GM18517 (cell line): ENCODE results near the gene CPTP.

Experiments
- ATAC-seq: cut with Tn5 transposase; IDR thresholded peaks from one replicate; pipeline ENCODE4 v1.9.1; 2021; ENCODE audit warnings: mild to moderate bottlenecking, moderate library complexity; ENCODE audit not compliant: unreplicated experiment

Gene CPTP

GRCh38 chr1:1291548-1292441, 32.8 kb upstream of the CPTP start:
- ATAC-seq: no peak

- ATAC-seq: no peak
Measured at GRCh38 chr1:1292442-1292779, 32.2 kb upstream of the CPTP start.

- ATAC-seq: no peak
Measured at GRCh38 chr1:1292851-1293250, 31.8 kb upstream of the CPTP start.

GRCh38 chr1:1293263-1294249, 31.0 kb upstream of the CPTP start:
- ATAC-seq: no peak

GRCh38 chr1:1294250-1294890, 30.2 kb upstream of the CPTP start:
- no peak for ATAC-seq

DNA sequence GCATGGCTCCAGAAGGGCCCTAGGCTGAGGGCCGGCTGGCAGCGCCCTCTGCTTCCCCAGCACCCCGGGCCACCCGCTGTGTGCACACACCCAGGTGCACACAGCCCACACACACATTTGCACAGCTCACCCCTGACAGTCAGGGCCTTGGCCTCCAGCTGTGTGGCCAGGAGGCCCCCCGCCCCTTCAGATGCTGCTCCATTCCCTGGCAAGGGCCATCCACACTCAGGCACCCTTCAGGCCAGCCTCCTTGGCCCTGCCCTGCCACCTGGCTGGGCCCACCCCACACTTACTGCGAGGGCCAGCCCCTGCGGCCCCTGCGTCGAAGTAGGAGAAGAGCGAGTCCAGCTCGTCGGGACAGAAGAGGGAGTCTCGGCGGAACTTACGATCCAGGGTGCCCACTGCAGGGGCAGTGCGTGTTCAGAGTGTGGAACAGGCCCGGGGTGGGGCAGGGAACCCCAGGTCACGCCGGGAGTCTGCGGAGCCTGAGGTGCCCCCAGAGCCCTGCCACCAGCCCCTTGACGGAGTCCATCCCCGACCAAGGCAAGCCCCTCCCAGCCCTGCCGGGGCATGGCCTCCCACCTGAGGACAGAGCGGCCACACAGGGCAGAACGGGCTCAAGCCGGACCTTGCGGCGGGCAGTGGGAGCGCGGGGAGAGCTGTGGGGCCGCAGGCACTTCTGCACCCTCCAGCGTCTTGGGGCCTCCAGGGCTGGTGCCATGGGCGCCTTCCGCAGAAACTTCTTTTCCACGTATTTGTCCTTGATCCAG, 29.3 kb upstream of the CPTP start:
- no peak for ATAC-seq

DNA sequence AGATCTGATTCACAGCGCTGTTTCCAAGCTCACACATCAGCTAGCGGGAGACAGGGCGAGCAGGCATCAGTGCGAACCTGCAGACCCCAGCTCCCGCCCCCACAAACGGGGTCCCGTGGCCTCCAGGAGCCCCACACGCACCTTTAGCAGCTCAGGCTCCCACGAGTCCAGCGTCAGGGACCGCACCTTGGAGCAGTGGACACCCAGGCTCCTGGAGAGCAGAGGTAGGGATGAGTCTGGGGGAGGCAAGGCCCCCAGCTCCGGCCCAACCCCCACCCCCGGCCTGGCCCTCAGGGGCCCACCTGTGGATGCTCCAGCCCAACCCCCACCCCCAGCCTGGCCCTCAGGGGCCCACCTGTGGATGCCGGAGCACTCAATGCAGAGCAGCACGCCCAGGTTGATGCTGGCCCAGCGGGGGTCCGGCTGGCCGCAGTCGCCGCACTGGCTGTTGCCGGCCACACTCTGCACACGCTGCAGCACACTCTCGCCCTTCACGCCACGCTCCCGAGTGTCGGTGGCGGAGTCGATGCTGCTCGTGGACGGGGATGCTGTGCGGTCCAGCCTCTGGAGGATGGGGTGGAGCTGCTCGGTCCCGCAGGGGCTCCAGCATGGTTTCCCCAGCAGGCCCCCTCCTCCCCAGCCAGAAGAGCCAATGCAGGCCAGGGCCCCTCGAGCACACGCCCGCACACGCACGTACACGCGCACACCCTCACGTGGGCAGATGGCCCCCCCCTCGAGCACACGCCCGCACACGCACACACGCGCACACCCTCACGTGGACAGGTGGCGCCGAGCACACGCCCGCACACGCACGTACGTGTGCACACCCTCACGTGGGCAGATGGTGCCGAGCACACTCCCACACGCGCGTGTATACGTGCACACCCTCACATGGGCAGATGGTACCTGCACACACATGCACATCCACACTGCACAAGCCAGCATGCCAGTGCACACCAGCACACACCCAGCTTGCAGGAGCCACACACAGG, 28.2 kb upstream of the CPTP start:
- no peak for ATAC-seq

GRCh38 chr1:1297802-1298424, 26.7 kb upstream of the CPTP start:
- no peak for ATAC-seq

DNA sequence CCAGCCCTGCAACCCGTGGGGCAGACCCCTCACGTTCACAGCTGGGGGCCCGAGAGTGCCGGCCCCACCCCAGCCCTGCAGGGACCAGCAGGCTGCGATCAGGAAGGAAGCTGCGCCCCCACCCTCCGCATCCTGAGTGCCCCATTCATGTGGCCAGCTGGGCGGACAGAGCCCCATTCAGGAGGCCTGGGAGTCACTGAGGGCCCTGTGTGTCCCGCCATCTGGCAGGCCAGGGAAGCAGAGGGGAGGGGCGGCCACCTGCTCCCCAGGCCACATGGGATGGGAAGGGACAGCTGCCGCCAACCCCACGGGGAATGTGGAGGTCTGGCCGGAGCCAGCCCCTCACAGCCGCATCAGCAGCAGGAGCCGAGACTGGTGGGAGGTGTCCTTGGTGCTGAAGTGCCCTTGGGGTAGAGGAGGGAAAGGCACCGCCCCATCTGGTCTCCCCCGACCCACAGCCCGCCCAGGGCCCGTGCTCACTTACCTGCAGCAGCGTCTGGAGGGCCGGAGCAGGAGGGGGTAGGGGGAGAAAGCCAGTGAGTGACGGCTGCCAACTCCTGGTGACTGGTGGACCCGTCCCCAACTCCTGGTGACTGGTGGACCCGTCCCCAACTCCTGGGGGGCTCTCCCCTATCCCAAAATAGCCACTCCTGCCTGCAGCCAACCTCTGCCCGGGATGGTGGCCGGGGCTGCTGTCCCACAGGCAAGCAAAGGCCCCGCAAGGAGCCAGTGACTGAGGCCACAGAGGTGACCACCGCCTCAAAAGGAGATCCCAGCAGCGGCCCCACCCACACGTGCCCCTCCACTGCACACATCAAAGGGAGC, 25.5 kb upstream of the CPTP start:
- ATAC-seq: no peak

DNA sequence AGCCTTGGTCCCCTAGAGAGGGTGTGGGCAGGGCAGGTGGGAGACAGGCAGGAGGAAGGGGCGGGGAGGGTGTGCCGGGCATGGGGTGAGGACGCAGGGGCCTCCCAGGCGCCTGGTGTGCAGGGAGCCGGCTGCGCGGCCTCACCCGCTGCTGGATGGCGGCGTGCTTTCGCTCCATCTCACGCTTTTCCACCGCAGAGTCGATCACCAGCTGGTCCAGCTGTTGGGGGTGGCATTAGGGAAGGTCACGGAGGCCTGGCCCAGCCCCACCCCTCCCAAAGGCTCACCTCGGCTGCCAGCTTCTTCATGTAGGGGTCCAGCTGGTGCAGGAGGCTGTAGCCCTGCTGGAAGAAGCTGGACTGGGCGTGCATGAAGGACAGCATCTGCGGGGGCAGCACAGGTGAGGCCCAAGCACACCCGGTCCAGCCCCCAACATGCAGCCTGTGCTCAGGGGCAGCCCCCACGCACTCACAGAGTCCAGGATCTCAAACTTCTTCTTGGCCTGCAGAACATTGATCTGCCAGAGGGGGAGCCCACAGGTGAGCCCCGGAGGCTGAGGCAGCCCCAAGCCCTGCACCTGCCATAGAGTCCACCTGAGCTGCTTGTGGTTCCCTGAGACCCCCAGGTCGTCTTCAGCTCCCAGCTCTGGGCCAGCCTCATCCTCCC, 24.8 kb upstream of the CPTP start:
- no peak for ATAC-seq

- no peak for ATAC-seq
Measured at GRCh38 chr1:1300352-1300739, 24.3 kb upstream of the CPTP start.

- no peak for ATAC-seq
Measured at GRCh38 chr1:1302006-1302430, 22.6 kb upstream of the CPTP start.

GRCh38 chr1:1302951-1303509, 21.6 kb upstream of the CPTP start:
- ATAC-seq: no peak

DNA sequence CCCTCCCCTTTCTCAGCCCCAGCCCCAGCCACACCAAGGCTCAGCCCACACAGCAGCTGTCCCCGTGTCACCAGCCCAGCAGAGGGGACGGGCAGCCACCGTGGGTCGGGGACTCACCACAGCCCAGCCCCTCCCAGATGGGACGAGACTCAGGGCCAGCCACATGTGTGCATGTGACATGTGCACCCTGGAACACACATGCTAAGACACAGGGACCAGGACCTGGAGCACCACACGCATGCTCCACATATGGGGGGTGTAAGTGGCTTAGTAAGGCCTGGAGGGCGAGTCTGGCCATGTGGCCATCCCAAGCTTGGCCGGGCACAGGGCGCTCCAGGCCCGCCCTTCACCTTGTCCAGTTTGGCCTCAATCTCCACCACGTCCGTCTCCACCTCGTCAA, 20.9 kb upstream of the CPTP start:
- no peak for ATAC-seq

DNA sequence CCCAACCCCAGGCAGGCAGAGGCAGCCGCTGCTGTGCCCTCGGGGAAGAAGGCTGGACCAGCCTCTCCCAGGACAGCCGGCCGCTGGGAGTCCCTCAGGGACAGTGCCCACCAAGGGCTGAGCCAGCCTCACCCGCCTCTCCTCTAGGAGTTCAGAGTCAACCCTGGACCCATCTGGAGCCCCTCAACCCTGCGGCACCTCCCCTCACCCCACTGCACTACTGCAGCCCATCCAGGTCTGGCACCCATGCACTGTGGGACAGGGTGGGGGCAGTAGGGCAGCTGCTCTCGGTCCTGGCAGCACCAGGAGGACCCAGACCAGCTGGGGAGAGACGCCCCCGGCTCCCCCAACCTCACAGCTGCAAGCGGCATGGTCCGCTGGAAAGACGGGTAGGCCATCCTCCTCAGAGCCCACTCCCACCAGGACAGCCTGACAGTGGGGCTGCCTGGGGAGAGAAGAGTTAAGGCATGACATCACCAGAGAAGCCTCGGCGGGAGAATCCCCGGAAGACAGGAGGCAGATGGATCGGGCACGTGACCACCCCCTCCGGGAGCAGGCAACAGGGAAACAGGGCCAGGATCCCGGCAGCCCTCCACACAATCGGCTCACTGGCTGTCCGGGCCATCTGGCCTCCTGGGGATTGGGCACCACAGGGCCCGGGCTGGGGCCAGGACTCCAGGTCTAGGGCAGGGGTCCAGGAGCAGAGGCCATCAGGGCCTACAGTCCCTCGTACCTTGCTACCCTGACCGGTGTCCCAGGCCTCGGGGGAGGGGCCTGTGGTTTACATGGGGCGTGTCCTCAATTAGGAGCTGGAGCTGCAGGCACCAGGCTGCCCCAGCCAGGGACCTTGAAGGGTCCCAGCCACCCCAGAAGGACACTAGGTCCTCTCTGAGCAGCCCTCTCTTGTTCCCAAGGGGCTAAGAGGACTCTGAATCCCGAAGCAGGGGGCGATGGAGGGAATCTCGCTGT, 20.0 kb upstream of the CPTP start:
- no peak for ATAC-seq
